HG02938 (cell line): Measurements from ENCODE around the gene WDR93.

Source experiments
- ATAC-seq: cut with Tn5 transposase; IDR thresholded peaks from one replicate; pipeline ENCODE4 v1.9.1; 2021; ENCODE audit warnings: mild to moderate bottlenecking, moderate library complexity; ENCODE audit not compliant: unreplicated experiment

Gene WDR93

GRCh38 chr15:89747708-89748682, 57.4 kb downstream of the WDR93 start:
- ATAC-seq: no peak

- no peak for ATAC-seq
These were observed 58.4 kb downstream of the WDR93 start for GRCh38 chr15:89749054-89749453.

- no peak for ATAC-seq
These were observed 58.9 kb downstream of the WDR93 start for GRCh38 chr15:89749526-89749925.

- ATAC-seq: peak; percentile 5
These were observed 59.4 kb downstream of the WDR93 start for GRCh38 chr15:89749951-89750559.

GRCh38 chr15:89750560-89751542, 60.2 kb downstream of the WDR93 start, which contains the start of gene MESP1:
Gene MESP1 (minus strand): TSS chr15:89751249. CDS start chr15:89751231, 18 bp downstream.
- peak; percentile 98 for ATAC-seq

GRCh38 chr15:89751748-89752147, 61.1 kb downstream of the WDR93 start:
- no peak for ATAC-seq

GRCh38 chr15:89753855-89754254, 63.2 kb downstream of the WDR93 start:
- ATAC-seq: no peak

GRCh38 chr15:89754361-89755154, 63.9 kb downstream of the WDR93 start:
- ATAC-seq: no peak

- no peak for ATAC-seq
These were observed 65.1 kb downstream of the WDR93 start for GRCh38 chr15:89755701-89756100.

- no peak for ATAC-seq
These were observed 66.3 kb downstream of the WDR93 start for GRCh38 chr15:89756897-89757296.

GRCh38 chr15:89758283-89758682, 67.7 kb downstream of the WDR93 start:
- ATAC-seq: no peak

GRCh38 chr15:89758981-89759380, 68.4 kb downstream of the WDR93 start:
- ATAC-seq: no peak

GRCh38 chr15:89759835-89760234, 69.2 kb downstream of the WDR93 start:
- no peak for ATAC-seq

- ATAC-seq: no peak
These were observed 69.8 kb downstream of the WDR93 start for GRCh38 chr15:89760303-89761008.

- no peak for ATAC-seq
These were observed 70.6 kb downstream of the WDR93 start for GRCh38 chr15:89761009-89761831.

- no peak for ATAC-seq
These were observed 71.3 kb downstream of the WDR93 start for GRCh38 chr15:89761929-89762328.

- no peak for ATAC-seq
These were observed 75.1 kb downstream of the WDR93 start for GRCh38 chr15:89765694-89766093.
